Umbilical cord (tissue), 2 donors: ENCODE results near the gene LPP. TPM values are rescaled to one million over a fixed set of nuclear protein-coding genes. Genes with fewer than 3 reads are reported as not detected.

Experiments used
- DNase-seq: peaks from one replicate; pipeline ENCODE4 v3.0.0-alpha.2; 2015; ENCODE audit warnings: low spot score
- total RNA-seq: library from RNA; depleted of rRNA; stranded (reverse); fragments of >200 nt; gene quantifications from one replicate; pipeline ENCODE4 v1.2.3, GENCODE V29; 2014; ENCODE audit warnings: low replicate concordance; ENCODE audit not compliant: insufficient read depth

LPP gene
- total RNA-seq, 1 donor from 2014 or later: 717 TPM

DNA sequence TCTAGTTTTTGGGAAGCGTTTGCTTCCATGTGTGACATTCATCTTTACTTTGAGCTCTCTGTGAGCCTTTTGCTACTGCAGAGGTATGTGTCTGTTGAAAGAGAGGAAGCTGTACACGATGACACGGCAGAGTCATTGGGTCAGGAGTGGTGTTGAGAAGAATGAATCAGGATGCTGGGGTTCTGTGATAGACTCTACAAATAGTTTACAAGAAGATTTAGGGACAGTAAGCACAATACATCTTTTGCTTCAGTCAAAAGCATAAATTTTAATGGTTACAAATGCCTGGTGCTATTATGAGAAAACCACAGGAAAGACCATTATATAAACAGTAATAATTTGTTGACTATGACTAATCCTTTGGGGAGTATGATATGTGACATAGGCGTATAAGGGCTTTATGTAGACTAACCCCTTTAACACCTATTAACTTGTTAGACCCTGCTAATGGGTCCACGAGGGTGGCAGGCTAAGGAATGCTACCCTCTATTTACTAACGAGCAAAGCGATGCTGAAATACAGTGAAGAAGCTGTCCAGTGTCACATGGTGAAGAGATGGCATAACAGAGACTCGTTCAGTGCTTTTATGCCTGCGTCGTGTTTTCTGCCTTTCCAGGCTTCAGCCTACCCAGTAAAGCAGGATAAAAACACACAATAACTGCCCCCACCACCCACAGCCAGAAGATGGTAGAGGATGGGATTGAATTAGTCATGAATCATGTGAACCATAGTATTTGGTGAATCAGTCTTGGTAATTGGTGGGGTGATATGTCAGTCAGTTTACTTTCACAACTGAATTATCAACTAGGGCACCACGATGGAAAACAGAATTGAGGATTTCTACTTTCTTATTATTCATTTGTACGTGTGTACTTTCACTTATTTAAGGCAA lies 118.8 kb downstream of the LPP start:
- DNase-seq: no peak

DNA sequence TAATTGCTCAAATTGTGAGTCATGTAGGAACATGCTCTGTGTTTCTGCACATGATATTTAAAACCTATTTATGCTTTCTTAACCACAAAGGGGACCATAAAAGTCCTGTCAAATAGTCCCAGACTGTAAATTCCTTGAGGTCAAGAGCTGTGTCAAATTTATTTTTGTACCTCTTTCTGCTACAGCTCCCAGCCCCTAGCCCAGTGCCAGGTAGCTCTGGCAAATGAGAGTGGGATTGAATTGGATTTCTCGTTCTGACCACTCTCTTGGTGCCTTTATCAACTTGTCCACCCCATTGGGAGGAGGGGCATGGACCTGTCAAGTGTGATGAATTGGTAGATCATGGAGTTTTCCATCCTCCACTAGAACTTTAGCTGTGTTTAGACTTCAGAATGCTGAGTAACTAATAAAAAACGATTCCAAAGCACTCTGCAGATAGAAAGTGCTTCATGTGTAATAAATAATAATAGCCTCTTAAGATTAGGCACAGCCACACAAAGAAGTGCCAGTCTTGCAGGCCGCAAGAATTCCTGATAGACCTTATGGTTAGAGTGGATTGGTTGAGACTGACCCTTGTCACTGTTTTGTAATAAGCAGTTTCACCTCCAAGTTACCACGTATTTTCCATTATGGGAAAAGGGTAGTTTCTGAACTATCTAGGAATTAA lies 120.4 kb downstream of the LPP start:
- no peak for DNase-seq

DNA sequence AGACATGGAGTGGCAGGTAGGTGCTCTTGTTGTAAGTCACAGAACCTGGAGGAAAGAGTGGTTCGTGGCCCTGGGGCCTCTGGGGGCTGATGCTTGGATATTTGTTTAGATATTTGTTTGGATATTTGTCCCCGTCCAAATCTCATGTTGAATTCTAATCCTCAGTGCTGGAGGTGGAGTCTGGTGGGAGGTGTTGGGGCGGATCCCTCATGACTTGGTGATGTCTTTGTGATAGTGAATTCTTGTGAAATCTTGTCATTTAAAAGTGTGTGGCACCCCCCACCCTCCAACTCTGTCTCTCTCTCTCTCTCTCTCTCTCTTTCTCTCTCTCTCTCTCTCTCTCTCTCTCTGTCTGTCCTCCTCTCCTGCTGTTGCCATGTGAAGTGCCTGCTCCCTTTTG lies 122.4 kb downstream of the LPP start:
- DNase-seq: no peak

DNA sequence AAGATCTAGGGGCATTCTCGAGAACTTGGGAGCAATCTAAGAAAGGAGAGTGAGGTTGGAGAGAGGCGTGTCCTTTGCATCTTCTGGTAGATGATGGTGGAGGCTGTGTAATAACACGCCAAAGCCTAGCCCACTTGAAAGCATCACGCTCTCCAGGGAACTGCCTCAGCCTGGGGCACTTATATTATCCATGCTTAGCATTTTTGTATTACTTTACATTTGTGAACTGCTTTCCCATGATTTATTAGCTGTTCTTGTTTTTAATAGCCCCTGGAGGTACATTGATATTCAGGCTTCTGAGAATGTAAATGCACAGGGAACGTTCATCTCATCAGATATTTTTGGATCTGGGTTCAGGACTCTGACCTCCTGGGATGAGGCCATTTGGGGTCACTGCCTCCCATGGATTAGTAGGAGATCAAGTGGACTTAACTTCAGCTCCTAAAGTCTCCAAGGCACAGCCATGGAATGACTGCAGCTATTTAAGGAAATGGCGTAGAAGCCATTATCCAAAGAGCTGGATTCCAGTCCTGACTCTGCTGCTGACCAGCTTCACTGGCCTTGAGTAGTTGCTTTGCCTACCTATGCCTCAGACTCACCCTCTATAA lies 124.9 kb downstream of the LPP start:
- peak; percentile 78 for DNase-seq

DNA sequence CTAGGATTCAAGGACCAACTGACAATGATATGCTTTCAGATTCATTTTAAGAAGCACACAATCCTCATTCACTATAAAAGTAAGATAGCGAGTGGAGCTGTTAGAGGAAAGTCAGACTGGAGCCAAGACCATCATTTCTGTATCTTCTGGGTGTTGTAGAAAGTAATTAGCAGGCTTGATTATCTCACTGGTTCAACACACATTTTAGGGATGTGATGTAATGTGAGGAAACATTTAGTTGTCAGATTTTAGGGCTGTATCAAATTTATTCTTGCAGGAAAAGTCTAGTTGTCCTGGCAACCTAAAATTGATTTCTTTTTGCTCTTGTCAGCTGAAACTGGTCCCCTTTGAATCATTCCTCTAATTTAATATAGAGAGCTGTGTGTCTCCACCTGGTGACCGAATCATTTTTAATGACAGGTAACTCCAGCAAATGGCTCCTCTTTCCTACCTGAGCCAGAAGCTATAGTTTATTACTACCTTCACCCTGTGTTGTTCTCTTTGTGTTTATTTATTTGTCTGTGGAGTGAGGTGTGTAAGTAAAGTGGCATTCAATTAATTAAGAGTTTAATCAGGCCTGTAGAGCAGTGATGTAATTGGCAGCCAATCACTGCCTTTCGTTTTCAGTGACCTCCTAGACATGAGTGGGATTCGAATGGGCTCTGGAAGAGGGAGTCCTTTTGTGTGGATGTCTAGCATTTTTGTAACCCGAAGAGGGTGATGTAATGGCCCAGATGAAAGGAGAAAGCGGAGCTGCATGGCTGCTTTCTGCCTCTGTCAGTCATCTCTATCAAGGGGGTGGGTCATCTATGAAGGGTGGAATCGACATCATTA lies 125.8 kb downstream of the LPP start:
- no peak for DNase-seq

DNA sequence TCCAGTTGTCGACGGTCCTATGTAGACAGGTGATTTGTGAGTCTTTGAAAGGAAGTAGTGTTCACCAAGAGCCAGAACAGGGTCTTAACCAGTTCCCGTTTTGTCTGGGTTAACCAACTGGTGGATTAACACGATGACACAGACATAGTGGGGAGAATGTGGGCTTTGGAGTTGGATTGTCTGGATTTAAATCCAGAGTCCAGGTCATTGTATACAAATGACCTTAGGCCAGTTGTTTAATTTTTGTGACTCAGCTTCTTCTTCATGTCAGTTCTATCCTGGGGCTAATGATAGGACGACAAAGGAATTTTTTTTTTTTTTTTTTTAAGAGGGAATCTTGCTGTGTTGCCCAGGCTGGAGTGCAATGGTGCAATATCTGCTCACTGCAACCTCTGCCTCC lies 126.7 kb downstream of the LPP start:
- DNase-seq: no peak

DNA sequence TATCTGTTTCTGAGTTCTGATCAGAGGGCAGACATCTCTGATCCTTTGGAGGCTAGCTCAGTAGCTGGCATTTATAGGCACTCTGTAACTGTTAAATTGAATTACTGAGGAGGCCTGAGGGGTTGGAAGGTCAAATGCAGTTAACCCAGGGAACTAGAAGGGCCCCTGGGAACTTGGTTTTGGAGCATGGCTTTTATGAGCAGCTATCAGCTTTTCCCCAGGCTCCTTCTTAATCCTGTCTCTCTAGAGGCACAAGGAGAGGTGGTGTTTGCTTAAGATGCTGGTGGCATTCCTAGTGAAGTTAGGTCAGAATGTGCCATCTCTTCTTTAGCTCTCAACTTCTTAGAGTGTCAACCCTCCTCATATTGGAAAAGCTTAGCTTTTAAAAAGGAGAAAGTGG lies 128.9 kb downstream of the LPP start:
- DNase-seq: no peak

DNA sequence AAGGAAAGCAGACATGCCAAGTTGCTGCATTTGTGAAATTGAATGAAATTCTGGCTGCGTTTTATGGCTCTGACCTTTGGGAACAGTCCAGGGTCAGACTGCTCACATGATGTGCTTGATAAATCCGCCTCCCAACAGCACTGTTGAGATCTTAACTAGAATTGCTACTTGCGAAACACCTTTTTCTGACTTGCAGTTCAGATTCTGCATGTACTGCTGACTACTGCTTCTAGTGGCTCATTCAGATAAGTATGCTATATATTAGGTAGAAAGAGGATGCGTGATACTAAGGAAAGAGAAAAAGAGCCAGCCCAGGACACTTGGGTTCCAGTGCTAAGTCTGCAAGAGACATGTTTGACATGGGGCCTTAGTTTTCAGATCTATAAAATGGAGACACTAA lies 129.4 kb downstream of the LPP start:
- DNase-seq: no peak

DNA sequence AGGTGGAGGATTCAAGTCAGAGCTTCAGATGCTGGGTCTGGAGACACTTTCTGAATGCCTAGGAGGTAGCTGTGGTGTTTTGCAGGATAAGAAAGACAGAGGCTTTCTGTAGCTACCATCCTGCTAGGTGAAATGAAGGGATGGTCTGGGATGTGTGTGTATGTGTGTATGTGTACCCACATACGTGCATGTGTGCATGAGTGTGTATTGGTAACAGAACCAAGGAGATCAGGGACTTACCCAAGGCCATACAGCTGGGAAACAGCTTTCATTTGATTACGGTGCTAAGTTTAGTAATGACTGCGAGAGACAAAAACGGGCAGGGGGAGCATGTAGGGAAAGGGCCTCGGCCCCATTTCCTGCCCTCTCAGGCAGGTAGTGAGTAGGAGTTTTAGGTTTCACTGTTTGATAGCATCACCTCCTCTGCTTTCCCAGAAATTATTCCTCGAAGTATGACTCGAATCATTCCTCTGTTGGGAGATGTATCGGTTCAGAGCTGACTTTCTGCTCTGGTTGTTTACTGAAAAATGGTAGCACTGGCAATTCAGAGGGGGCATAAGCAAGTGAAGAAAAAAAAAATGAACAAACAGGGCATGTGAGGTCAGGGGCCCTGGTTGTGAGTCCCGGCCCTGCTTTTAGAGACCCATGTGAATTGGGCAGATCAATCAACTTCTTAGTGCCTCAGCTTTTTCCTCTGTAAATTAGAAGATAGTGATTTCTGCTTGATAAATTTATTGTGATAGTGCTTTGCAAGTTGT lies 130.7 kb downstream of the LPP start:
- DNase-seq: no peak

DNA sequence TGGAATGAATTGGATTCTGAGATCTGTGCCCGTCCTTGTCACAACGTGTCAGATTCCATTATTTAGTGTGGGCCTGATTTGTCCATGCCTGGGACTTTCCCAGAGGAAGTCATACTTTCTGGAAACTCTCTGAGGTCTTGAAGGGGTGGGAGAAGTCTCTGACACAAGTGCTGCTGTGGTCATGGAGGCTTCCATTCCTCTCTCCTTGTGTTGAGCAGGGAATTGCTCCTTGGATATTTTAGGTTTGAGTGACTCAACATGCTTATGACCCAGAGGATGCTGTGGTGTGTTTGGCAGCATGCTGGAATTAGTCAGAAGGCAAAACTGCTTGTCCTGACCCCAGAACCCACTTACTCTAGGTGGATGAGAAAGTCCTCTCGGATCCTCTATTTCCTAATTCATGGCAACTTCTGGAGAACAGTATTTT lies 132.1 kb downstream of the LPP start:
- peak; percentile 48 for DNase-seq

DNA sequence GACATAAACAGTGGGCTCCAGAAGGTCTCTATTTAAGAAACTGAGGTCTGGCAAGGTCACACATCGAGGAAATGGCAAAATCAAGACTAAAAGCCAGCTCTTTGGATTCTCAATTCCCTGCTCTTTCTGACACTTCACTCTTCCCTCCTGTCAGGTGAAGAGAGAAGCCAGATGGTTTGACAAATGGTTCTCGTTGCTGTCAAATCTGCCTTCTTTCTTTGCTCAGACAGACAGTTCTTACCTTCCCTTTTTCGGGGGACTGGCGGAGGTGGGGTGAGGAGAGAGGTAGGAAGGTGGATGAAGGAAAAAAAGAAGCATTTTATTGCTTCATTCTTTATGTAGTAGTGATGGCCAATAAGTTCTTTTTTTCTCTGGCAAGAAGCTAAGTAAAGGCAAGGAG lies 133.4 kb downstream of the LPP start:
- DNase-seq: no peak

DNA sequence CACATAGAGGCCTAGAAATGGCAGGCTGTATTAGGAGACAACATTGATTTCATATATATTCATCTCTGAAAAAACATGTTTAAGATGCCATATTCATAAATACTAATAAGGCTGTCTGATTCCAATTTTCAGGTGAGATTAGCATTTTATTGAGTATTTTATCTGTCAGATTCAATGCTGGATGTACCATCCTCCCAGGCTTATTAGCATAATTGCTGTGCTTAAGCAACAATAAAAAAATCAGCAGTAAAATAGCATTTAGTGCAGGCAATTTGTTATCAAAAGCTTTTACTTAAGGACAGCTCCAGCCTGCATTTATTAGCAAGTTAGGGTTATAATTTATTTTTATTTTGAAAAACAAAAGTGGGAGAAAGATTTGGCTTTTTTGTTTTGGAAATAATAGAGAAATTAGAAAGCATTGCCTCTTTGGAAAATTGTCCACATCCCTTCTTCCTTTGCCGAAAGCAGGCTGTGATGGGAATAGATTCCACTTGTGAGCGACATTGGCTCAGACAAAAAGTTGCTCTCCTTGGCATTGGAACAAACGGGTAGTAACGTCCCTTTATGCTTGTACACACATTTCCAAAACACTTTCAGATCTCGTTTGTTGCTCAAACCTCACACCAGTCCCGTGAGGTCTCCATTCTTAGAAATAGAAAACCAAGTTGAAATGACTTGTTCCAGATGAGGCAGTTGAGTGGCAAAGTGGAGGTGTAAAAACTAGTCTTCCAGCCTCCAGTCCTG lies 134.0 kb downstream of the LPP start:
- no peak for DNase-seq

DNA sequence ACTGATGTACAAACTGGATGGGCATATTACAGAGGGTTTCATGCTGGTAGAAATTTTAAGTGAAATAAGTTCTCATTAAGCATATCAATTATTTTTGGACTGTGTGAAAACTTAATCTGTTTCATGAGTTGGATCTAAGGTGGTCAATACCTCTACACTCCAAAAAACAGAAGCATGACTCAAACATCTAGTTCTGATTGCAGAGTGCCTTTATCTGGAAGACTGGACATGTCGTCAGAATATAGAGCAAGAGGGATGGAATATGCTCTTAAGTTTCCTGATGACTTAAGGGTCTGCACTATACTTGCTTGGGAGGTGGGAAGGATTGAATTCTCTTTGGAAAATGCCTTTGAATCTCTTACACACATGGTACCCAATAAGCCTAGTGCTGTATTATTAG lies 138.3 kb downstream of the LPP start:
- no peak for DNase-seq

DNA sequence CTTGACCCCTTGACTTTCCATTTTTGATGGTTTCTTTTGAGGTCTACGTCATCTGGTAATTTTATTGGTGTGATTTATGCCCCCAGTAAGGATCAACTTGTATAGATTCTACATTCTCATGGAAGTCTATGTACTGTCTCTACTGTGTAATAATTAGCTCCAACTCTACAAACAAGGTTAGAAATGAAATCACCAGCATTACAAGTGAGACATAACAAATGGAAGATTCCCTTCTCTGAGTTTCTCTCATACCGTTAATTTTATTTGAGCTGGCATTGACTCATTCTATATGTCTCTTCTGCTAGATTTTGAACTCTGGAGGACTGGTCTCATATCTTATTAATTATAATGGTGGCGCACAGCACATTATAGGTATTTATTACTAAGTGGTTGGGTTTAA lies 138.9 kb downstream of the LPP start:
- DNase-seq: no peak

DNA sequence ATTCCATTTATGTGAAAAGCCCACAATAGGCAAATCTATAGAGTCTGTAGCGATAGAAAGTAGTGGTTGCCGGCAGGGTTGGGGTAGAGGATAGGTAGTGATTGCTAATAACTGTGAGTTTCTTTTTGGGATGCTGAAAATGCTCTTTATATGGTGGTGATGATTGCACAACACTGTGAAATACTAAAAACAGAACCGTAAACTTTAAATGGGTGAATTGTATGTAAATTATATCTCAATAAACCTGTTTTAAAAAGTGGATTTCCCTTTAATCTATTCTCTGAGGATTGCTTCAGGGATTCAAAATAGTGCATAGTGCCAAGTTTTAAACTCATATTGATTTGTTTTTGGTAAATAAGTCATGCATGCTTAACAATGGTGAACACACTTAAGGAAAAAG lies 140.2 kb downstream of the LPP start:
- no peak for DNase-seq

DNA sequence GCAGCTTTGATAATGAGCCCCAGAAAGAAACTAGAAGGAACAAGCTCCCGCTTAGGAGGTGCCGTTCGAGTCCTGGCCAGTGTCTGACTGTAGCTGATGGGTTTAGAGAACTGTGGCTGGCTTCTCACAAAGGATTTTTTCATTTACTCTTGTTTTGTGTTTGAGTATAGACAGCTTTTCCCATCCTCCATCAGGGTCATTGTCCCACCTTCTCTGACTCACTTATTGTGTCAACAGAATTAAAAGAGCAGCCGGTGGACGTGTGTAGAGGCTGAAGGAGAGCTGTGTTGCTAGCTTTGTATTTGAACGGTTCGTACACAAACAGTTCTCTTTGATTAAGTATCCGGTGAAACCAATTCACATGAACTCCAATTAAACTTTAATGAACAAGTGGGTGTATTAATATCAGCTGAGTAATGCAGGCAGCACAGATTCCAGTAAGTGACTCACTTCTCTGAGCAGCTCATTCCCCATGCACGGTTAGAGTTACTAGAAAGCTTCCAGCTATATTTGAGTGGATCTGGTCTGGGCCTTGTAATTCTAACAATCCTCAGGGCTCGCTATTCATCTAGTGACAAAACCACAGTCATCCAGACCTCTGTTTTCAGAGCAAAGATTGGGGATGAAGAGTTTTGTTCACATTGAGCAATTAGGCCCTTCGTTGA lies 141.0 kb downstream of the LPP start:
- peak; percentile 88 for DNase-seq

DNA sequence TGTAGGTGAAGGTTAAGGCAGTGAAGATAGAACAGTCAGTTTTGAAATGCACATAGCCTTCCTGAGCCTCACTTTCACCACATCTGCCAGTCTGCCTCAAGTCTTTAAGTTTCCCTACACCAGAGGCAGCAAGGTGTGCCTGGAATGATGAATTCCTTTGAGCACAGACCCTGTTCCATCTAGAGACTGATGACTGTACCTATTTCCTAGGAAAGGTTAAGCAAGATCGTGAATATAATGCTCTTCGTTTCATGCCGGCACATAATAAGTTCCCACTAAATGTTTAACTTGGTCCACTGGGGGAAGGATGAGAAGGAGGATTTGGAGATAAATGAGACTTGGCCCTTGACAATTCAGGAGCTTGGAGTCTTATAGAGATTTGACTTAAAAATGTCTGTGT lies 141.9 kb downstream of the LPP start:
- no peak for DNase-seq

DNA sequence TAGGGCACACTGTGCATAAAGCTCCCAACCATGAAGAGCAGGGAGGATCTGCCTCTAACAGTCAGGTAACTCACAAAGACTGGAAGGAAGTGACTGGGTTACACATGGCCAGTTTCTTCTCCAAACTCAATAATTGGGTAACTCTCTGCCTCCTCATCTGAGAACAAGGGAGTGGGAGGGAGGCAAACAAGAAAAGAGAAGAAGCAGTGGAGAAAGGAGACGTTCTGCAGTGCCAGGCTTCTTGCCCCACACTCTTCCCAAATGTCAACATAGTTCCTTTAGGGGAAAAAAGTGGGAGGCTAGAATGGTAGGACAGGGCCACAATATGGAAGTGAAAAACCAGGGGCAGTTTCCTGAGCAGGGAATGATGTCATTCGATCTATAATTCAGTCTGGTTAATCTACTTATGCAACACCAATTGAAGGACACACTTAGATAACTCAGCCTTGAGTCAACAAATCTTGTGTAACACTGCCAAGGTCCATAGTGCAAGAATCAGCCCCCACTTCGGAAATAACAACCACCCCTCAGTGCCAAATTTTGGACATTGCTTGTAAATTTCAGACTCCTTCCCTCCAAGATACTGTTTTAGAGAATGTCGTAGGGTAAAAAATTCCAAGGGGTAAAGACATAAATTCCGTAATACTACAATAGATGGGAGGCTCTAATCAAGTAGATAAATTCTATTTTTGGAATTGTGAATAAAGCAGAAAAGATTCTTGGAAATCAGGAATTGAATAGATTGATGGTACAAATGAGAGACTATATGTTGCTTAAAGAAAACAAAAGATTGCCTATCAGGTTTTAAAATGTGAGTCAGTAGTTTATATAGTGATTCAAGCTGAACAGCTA lies 143.0 kb downstream of the LPP start:
- no peak for DNase-seq

DNA sequence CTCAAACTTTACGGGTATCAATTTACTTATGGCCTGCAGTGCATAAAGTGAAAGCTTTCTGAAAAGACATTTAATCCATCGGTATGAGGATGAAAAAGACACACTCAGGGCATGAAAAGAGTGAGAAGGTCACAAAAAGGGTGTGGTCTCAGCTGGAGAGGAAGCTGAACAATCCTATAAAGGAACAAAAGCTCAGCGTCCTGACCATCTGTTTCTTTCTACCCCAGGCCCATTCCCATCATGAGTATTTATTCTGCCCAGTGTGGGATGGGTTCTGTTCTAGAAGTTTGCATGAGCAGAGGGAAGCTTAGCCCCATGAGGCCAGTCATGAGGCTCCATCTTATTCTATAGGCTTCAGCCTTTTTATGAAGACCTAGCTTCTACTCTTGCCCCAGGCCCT lies 144.6 kb downstream of the LPP start:
- peak; percentile 21 for DNase-seq
